NK-92 (cell line): ENCODE results near the gene MALT1.

Experiments
- DNase-seq: peaks from one replicate; lab custom pipeline; 2025; ENCODE audit not compliant: unreplicated experiment; lab: John Stamatoyannopoulos, UW

Gene MALT1

GRCh38 chr18:58802959-58803358, 131.7 kb downstream of the MALT1 start:
- DNase-seq = no peak

- no peak for DNase-seq
These were observed 132.7 kb downstream of the MALT1 start for GRCh38 chr18:58803978-58804377.
